HG03097 (cell line): Measurements from ENCODE around the gene NPIPB13.
"Not testable (repeated sequence)": the region's sequence is repeated elsewhere in the genome, so short reads cannot be mapped to it uniquely, and the experiment has no call there.

ENCODE experiments used
- ATAC-seq: cut with Tn5 transposase; IDR thresholded peaks from one replicate; pipeline ENCODE4 v1.9.1; 2021; ENCODE audit not compliant: unreplicated experiment, low FRiP score

Gene NPIPB13

DNA sequence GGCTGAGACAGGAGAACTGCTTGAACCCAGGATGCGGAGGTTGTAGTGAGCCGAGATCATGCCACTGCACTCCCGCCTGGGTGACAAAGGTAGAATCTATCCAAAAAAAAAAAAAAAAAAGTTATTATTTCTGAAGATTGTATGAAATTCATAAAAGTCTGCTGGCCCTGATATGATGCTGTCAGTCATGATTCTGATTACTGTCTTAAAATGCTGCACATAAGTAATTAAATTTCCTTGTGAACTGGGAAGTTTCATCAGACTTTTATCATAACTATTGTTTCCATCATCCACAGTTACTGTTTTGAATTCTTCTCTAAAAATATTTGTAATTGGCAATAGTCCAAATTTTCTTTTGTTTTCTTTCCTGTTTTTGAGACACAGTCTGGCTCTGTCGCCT, at the start of gene NPIPB13:
Gene NPIPB13 (minus strand): TSS at position 101 of the 400 bp plus-strand sequence. CDS start 2,906 bp downstream, outside the sequence.
- not testable (repeated sequence) for ATAC-seq

DNA sequence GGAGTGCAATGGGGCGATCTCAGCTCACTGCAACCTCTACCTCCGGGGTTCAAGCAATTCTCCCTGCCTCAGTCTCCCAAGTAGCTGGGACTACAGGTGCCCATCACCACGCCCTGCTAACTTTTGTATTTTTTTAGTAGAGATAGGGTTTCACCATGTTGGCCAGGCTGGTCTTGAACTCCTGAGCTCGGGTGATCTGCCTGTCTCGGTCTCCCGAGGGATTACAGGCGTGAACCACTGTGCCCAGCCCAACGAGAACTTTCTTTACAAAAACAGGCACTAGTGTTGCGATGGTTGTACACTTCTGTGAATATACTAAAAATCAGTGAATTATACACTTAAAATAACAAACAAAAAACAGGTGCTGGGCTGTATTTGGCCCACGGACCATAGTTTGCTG, 34.1 kb upstream of the NPIPB13 start:
- ATAC-seq = not testable (repeated sequence)

DNA sequence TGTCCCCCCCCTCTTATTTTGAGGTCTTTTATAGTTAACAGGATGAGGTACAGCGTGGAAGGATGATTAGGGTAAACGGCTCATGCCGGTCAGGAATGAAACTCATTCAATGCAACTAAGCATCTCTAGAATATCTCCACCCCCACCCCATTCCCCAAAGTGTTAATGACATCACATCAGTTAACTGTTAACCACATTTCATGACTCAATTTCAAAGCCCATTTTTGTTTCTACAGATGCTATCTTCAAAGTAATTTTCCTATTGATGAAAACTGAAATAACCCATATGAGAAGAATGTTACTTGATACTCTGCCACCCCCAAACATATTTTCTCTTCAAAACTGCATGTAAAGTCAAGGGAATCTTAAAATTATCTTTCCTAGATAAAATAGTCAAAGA, 30.2 kb upstream of the NPIPB13 start:
- ATAC-seq = not testable (repeated sequence)

DNA sequence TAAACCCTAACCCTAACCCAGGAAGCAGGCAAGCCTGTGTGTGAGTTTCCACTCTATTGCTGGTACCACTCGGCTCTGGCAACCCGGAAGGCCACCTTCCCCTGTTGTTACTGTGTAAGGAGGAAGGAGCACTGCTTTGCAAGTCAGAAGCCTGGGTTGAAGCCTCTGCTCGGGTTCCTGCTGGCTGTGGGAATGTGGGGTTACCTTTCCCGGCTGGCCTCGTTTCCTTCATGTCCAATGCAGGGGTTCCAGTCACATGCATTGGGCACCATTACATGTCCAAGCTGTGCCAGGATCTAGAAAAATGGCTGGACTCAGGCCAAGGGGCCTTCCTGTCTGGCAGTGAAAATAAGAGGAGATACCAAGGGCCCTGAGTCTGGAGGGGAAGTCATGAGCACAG, 31.2 kb downstream of the NPIPB13 start:
- ATAC-seq = not testable (repeated sequence)

DNA sequence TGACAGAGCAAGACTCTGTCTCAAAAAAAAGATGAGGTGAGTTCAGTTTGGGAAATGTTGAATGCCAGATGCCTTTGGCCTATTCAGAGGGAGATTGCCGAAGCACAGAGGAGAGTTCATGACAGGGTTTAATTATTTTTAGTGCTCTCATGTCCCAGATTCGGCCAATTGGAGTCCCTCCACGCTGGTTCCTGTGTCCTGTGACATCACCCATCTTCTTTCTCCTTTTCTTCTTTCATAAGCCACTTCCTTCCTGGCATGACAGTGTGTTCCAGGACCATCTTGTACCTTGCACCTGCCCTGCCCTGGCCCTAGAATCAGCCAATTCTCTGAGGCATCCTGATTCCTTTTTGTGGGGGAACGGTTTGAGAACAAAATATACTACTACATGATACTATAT, 36.9 kb downstream of the NPIPB13 start:
- not testable (repeated sequence) for ATAC-seq

DNA sequence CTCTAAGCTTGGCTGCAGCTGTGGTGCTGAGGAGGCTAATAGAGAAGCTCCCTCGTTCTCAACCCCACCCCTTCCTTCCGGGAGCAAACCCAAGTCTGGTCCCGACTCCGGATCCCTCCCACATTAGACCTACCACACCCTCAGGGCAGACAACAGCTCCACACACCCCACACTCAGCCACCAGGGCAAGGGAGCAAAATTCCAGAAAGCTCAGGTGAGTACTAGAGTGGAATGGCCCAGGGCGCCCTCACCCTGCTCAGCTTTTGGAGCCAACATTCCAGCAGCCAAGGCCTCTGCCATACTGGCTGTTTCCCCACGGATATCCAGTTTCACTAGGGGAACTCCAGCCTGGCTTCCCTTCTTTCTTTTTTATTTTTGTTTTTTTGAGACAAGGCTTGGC, 39.2 kb downstream of the NPIPB13 start:
- not testable (repeated sequence) for ATAC-seq

DNA sequence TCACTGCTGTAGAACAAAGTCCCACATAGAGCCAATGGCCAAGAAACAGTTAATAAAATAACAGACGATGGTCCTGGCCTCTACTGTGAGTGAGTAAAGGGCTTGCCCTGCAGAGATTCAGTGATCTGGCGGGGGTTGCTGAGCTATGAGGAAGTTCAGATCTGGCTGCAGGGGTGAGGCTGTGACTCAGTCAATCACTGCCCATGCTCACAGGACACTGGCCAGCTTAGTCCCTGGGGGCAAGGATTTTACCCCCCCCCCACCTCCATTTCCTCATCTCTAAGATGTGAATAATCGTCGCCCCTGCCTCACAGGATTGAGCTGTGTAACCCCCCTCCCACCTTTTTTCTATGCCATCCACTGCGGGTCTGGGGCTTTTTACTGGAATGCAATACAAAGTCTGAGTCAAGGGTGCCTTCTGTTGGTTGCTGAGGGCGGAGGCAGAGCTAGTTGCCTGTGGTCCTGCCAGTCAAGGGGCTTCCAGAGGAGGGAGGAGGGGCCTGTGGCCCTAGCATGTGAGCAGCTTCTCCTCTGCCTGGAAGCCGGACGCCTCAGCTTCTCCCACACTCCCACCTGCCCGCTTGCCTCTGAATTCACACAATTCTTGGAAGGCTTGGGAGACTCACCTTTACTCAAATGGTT, 41.1 kb downstream of the NPIPB13 start:
- not testable (repeated sequence) for ATAC-seq

DNA sequence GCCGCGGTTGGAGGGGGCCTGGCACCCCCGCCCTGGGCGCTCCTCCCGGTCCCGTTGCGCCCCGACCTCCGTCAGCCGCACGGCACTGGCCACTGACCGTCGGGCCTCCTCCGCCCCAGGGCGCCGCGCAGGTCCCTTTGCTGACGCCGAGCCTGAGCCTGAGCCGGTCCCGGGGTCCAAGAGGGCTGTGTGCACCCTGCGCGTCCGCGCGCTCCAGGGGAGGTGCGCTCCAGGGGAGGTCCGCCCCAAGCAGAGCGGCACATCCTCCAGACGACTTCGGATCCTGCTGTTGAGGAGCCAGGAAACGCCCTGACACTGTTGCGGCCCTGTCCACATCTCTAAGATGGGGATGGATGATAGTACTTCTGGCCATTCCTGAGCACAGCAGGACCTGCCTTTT, 42.0 kb downstream of the NPIPB13 start:
- ATAC-seq = not testable (repeated sequence)

DNA sequence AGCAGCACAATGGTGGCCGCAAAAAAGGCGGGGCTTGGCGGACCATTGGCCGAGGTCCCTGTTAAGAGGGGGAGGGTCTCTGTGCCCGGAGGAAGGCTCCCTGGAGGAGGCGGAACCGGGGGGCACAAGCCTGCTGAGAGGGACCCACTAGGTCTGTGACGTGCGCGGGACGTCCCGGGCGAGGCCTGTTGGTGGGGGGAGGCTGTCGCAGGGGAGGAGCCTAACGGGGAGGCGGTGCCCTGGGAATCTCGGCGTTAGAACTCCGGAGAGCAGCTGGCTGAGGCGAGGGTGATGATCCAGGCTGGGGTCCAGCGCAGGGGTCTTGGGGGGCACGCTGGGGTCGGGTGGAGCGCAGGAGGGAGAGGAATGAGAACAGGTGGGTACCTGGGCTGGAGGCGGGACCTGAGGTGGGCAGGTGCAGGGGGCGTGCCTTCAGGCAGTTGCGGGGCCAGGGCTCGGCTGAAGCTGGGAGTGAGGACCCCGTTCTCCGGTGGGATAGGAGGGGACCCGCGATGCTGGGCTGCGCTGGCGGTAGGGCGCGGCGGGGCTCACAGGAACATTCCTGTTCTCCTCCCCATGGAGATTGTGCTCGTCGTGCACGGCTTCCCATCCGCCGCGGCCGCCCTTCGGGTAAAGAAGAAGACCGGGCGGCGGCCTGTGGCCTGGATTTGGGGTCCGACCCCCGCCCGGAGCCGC, 42.6 kb downstream of the NPIPB13 start:
- not testable (repeated sequence) for ATAC-seq

DNA sequence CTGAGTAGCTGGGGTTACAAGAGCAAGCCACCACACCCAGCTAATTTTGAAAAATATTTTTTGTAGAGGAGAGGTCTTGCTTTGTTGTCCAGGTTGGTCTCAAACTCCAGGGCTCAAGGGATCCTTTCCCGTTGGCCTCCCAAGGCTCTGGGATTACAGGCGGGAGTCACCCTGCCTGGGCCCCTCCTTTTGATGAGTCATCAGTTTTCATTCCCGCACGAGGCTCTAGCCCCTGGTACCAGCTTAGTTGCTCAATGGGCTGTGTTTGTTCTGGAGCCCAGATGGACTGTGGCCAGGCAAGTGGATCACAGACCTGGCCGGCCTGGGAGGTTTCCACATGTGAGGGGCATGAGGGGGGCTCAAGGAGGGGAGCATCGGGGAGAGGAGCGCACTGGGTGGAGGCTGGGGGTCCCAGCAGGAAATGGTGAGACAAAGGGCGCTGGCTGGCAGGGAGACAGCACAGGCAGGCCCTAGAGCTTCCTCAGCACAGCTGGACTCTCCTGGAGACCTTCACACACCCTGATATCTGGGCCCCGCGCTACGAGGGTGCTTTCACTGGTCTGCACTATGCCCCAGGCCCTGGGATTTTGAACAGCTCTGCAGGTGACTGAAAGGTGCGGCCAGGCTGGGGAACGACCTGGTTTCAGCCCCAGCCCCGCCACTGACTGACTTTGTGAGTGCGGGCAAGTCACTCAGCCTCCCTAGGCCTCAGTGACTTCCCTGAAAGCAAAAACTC, 48.5 kb downstream of the NPIPB13 start:
- not testable (repeated sequence) for ATAC-seq

DNA sequence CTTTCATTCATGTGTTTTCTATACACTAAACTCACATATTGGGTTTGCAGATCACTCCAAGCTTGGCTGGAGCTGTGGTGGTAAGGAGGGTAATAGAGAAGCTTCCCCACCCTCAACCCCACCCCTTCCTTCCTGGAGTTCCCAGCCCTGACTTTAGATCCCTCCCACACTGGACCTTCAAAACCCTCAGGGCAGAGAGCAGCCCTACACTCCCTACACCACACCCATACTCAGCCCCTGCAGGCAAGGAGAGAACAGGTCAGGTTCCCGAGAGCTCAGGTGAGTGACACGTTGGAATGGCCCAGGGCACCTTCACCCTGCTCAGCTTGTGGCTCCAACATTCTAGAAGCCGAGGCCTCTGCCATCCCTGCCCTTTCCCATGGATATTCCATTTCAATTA, 49.2 kb downstream of the NPIPB13 start, which contains the start of gene SULT1A3:
Gene SULT1A3 (plus strand): TSS at position 207 of the 400 bp plus-strand sequence. CDS start 1,474 bp downstream, outside the sequence.
- ATAC-seq = not testable (repeated sequence)
